ENCODE data around the gene THSD4.

THSD4 gene

GRCh38 chr15:71425388-71425787 lies 310.1 kb downstream of the THSD4 start:
- no peak overlapping the region for H3K4me3 ChIP-seq (IDR thresholded peaks at IDR 0.05; ENCODE audit: insufficient read depth, low read depth, low read length)
- no peak overlapping the region for H3K9ac ChIP-seq
- H3K36me3 ChIP-seq (ENCODE audit: insufficient read depth) = no peaks in the 10 kb centered on the region
- no peak overlapping the region for H3K27ac ChIP-seq
- H3K4me2 ChIP-seq = no peak overlapping the region
- no peaks in the 10 kb centered on the region for H4K20me1 ChIP-seq (ENCODE audit: insufficient read depth)
- H3K27me3 ChIP-seq (ENCODE audit: insufficient read depth, low read depth) = no peaks in the 10 kb centered on the region
- H3K4me1 ChIP-seq (ENCODE audit: low read depth, poor library complexity, severe bottlenecking) = no peaks in the 10 kb centered on the region
- no peaks in the 10 kb centered on the region for H3K79me2 ChIP-seq (ENCODE audit: insufficient read depth, low read depth)
- no peak for TF ChIP-seq CTCF (conservative IDR thresholded peaks at IDR 0.05; ENCODE audit: low read depth, low read length)
- no peak overlapping the region for H2AFZ ChIP-seq (ENCODE audit: low read depth)

GRCh38 chr15:71426792-71427191 lies 311.5 kb downstream of the THSD4 start:
- Histone ChIP-seq H3K4me1 (ENCODE audit: low read depth, poor library complexity, severe bottlenecking) (no peaks in the 10 kb centered on the region), H3K4me2 (no peak overlapping the region), H3K4me3 (IDR thresholded peaks at IDR 0.05; ENCODE audit: insufficient read depth, low read depth, low read length) (no peak overlapping the region), H3K9ac (no peak overlapping the region), H3K27ac (no peak overlapping the region), H2AFZ (ENCODE audit: low read depth) (no peak overlapping the region), H3K36me3 (ENCODE audit: insufficient read depth) (no peaks in the 10 kb centered on the region), H4K20me1 (ENCODE audit: insufficient read depth) (no peaks in the 10 kb centered on the region), H3K79me2 (ENCODE audit: insufficient read depth, low read depth) (no peaks in the 10 kb centered on the region), H3K27me3 (ENCODE audit: insufficient read depth, low read depth) (no peaks in the 10 kb centered on the region)
- TF ChIP-seq CTCF (conservative IDR thresholded peaks at IDR 0.05; ENCODE audit: low read depth, low read length) = no peak

GRCh38 chr15:71430782-71431181 lies 315.5 kb downstream of the THSD4 start:
- no peaks in the 10 kb centered on the region for H3K36me3 ChIP-seq (ENCODE audit: insufficient read depth)
- no peak overlapping the region for H3K4me2 ChIP-seq
- H3K27ac ChIP-seq = no peak overlapping the region
- H3K4me1 ChIP-seq (ENCODE audit: low read depth, poor library complexity, severe bottlenecking) = no peaks in the 10 kb centered on the region
- no peaks in the 10 kb centered on the region for H3K79me2 ChIP-seq (ENCODE audit: insufficient read depth, low read depth)
- no peak overlapping the region for H3K9ac ChIP-seq
- H3K4me3 ChIP-seq (IDR thresholded peaks at IDR 0.05; ENCODE audit: insufficient read depth, low read depth, low read length) = no peak overlapping the region
- no peaks in the 10 kb centered on the region for H4K20me1 ChIP-seq (ENCODE audit: insufficient read depth)
- no peak overlapping the region for H2AFZ ChIP-seq (ENCODE audit: low read depth)
- H3K27me3 ChIP-seq (ENCODE audit: insufficient read depth, low read depth) = no peaks in the 10 kb centered on the region
- TF ChIP-seq CTCF (conservative IDR thresholded peaks at IDR 0.05; ENCODE audit: low read depth, low read length) = no peak

GRCh38 chr15:71431343-71432336 lies 316.4 kb downstream of the THSD4 start:
- Histone ChIP-seq H3K4me3 (IDR thresholded peaks at IDR 0.05; ENCODE audit: insufficient read depth, low read depth, low read length) (no peak overlapping the region), H3K79me2 (ENCODE audit: insufficient read depth, low read depth) (no peaks in the 10 kb centered on the region), H3K27ac (no peak overlapping the region), H2AFZ (ENCODE audit: low read depth) (no peak overlapping the region), H4K20me1 (ENCODE audit: insufficient read depth) (no peaks in the 10 kb centered on the region), H3K4me1 (ENCODE audit: low read depth, poor library complexity, severe bottlenecking) (no peaks in the 10 kb centered on the region), H3K36me3 (ENCODE audit: insufficient read depth) (no peaks in the 10 kb centered on the region), H3K9ac (no peak overlapping the region), H3K27me3 (ENCODE audit: insufficient read depth, low read depth) (no peaks in the 10 kb centered on the region), H3K4me2 (no peak overlapping the region)
- TF ChIP-seq CTCF (conservative IDR thresholded peaks at IDR 0.05; ENCODE audit: low read depth, low read length) = no peak
